Activated gamma-delta T cell treated with anti-CD3 and anti-CD28 coated beads, Interleukin-2, amount 50 U/mL, for 16 hours (primary cell): Measurements from ENCODE around the gene CDX1.

Experiments used
- DNase-seq: peaks from one replicate; pipeline ENCODE4 v3.0.0-alpha.2; 2020; ENCODE audit warnings: low read depth

CDX1 gene

DNA sequence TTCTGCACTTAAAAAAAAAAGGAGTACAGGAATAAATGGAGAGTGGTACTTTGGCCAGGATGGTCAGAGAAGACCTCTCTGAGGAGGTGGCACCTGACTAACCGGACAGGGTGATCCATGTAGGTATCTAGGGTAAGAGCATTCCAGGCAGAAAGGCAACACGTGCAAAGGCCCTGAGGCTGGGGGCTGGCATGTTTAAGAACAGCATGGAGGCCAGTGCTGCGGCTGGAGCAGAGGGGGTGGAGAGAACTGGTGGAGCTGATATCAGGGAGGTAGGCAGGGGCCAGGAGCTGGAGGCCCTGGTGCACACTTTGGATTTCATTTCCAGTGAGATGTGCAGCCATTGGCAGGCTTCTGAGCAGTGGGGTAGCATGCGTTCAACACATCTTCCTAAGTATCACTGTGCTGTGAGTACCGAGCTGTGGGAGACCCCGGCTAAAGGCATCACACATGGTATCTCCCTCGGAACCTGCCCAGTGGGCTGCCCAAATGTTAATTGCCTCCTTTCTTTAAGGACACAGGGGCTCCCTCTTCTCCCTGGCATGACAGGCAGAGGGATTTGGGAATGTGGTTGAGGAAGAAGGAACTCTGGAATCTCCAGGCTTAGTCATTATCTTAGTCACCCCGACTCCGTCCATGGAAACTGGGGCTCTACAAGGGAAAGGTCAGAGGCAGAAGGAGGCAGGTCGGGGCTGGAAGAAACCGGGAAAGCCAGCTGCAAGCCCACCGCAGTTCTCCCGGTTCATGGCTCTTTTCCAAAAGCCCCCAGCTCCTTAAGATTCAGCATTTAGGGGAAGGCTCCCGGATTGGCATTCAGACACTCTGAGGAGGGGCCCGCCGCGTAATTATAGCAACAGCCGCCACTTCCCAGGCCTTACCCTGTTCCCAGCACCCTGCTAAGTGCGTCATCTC is 41.9 kb downstream of the CDX1 start:
- DNase-seq: no peak

GRCh38 chr5:150209099-150209635 is 42.6 kb downstream of the CDX1 start:
- DNase-seq: peak; percentile 17

- no peak for DNase-seq
Measured at GRCh38 chr5:150210644-150211043, 44.1 kb downstream of the CDX1 start.

DNA sequence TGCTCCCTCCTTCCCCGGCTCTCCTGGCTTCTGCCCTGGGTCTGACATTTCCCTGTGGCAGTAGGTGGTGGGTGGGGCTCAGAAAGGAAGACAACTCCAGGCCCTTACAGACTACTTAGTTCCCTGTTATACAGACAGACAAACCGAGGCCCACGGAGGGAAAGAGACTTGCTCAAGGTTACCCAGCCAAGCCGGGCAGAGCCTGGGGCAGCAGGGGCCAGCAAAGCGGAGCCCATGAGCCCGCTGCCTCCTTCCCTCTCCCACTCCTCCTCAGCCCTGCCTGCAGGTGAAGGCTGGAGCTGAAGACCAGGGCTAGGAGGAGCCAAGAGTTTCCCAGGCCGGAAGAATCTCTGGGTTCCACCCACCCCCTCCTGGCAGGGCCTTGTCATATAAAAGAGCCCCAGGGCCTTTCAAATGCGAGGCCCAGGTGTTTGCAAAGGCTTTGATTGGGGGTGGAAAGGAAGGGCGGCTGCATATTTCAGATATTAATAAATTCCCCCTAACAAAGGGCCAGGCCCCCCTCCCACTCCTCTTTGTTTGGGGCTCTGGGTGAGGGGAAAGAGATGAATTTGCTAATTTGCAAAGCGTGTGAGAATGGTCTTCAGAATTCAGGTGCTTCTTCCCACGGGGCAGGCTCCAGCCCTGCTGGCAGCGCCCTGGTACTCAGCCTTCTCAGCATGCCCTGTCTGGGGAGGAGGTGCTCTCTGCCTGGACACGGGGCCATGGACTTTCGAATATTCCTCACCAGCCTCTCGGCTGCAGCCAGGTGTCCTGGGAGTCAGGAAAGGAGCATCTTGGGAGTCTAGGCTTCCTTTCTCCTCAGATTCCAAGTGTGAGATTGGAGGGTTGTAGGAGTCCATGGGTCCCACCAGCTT is 44.8 kb downstream of the CDX1 start:
- DNase-seq: no peak

GRCh38 chr5:150213530-150213929 is 47.0 kb downstream of the CDX1 start:
- DNase-seq: no peak

DNA sequence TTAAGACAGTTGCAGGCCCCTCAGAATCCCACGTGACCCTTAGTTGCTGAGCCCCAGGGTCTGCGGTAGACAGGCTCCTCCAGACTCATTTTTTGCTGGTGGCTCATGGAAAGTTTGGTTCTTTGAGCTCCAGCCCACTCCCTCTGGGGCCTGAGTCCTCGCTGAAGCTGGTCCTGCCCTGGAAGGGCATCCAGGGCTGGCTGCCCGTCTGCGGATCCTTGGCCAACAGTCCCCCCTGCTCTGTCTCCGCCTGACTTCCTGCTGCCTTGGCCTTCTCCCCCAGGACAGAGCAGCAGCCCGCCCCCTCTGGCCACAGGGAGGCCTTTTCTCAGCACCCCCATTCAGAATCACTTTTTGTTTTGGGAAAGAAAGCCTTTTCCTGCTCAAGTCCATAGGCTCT is 47.7 kb downstream of the CDX1 start:
- no peak for DNase-seq

- DNase-seq: no peak
Measured at GRCh38 chr5:150215979-150216944, 49.7 kb downstream of the CDX1 start.

GRCh38 chr5:150217038-150217437 is 50.5 kb downstream of the CDX1 start:
- no peak for DNase-seq

DNA sequence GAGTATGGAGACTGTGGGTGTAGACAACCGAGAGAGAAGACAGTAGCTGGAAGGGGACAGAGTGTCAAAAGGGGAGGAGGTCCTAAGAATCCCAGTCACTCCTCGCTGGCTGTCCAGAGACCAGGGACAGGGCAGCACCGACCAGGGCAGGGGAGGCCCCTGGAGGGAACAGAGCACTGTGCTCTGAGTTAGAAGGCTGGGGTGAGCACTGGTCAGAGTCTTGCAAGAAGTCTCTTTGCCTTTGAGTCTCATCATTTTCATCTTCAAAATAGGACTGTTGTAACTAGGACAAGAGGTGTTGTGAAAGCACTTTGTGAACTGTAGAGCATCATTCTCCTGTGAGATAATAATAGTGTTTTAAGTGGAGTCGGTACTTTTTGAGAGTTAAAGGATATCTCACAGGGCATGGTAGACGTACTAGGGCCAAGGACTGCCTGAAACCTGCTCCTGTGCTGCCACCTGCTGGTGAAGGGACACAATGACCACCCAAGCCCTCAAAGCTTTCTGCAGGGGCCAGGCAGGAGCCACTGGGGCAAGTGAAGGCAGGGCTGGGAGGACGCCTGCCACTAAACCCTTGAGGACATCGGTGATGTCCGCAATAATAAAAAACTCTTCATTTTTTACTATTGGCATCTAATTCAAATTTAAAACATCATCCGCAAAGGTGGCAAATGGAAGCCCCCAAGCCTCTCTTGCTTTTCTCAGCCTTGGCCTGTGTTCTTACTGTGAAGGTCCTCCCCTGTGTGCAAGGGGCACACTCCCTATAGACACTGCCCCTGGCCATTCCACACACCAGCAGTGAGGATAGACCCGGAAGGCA is 51.5 kb downstream of the CDX1 start:
- peak; percentile 64 for DNase-seq

- no peak for DNase-seq
Measured at GRCh38 chr5:150218693-150219035, 52.1 kb downstream of the CDX1 start.

DNA sequence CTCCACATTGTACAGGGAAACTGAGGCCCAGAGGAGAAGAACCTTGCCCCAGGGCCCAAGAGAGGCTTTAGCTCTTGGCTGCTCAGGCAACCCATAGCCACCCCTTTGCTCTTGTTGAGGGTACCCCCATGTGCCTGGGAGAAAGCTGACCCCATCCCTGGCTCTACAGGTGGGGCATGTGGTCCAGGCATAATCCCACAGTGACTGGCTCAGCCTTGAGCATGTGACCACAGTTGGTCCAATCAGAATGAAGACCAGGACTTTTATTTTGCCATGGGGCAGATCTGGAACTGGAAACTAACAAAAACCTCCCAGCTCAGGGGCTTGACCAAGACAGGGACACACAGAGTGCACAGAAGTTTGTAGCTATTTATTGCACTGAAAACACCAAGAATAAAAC is 52.6 kb downstream of the CDX1 start:
- no peak for DNase-seq

DNA sequence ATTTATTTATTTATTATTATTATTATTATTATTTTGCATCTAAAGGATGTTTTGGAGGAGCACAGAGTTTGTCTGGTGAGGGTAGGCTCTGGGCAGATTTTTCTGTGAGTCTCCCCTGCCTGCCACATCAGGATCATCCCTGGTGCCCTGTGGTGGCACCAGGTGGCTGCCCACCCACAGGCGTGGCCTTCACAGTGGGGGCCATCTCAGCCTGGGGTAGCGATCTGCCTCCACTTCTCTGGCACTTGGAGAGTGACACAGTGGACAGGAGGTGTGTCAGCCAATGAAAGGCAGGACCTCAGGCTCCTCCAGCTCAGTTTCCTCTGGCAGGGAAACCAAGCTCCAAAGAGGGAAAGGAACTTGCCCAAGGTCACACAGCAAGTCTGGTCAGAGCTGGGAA is 53.3 kb downstream of the CDX1 start:
- DNase-seq: no peak

- no peak for DNase-seq
Measured at GRCh38 chr5:150221471-150221870, 54.9 kb downstream of the CDX1 start.

- DNase-seq: no peak
Measured at GRCh38 chr5:150222906-150223305, 56.3 kb downstream of the CDX1 start.

DNA sequence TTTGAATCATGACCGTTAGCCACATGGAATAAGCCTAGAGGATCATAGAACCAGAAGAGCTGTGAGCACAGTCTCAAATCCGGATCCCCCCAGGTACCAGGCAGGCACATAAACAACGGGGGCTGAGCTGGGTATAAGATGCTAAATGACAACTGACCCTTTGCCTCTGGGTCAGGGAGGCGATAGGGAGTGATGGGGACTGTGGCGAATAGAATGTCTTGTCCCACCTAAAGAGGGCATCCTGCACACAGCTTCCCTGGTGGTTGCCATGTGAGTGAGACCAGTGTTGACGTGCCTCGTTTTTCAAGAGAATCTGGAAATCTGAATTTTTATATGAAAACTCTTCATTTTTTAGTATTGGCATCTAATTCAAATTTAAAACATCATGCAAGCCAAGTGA is 56.9 kb downstream of the CDX1 start:
- no peak for DNase-seq

- DNase-seq: no peak
Measured at GRCh38 chr5:150224483-150225027, 58.0 kb downstream of the CDX1 start.

- DNase-seq: no peak
Measured at GRCh38 chr5:150227036-150227435, 60.5 kb downstream of the CDX1 start.

- no peak for DNase-seq
Measured at GRCh38 chr5:150227606-150228273, 61.2 kb downstream of the CDX1 start.

DNA sequence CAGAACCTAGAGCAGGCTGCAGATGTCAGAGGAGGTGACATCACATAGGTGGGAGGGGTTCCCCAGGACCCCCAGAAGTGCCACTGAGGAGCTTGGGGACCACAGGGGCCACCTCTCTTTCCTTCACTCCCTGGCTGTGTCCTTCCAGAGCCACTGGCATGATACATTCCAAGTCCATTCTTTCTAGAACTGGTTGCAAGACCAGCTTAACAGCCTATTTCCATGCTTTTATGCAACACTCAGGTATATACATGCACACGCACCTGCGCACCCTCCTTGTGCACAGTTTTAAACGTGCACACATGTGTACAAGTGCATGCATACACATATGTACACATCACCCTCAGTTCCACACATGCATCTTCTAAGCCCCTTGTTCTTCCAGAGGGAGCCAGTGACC is 63.0 kb downstream of the CDX1 start:
- no peak for DNase-seq

DNA sequence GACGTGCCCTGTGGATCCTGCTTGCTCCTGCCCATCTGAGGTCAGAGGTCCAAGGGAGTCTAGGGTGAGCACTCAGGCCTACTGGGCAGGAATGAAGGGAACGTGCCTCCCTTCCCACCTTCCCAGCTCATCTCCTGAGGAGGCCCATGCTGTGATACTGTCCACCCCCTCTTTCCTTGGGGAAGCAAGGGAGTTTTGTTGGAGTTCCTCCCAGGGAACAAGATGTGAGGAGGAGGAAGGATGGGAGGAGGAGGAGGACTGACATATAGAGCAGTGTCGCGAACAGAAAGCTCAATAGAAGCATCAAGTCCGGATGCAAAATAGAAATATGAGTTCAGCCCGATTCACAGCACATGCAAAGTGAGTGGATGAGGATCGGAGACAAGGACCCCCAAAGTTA is 64.3 kb downstream of the CDX1 start:
- DNase-seq: no peak
